SK-N-MC (cell line): ENCODE measurements around the gene DDX47.

ENCODE experiments used
- EZH2 ChIP-seq: fragments of 200-600 bp; sonication (generic); IDR thresholded peaks from one replicate; pipeline ENCODE4 v1.6.1; 2017; ENCODE audit warnings: antibody characterized with exemption
- FOXP2 ChIP-seq: optimal IDR thresholded peaks from 2 replicates; pipeline ENCODE3; 2011; ENCODE audit warnings: mild to moderate bottlenecking, moderate library complexity; ENCODE audit not compliant: insufficient read depth; ENCODE audit errors: extremely low read length, control extremely low read depth
- POLR2AphosphoS5 ChIP-seq: IDR thresholded peaks from 2 replicates; pipeline ENCODE4 v1.6.1; 2012; ENCODE audit warnings: mild to moderate bottlenecking, low read depth, low read length, borderline replicate concordance

- no peak for TF ChIP-seq EZH2
- no peak for TF ChIP-seq FOXP2
- TF ChIP-seq POLR2AphosphoS5: no peak
These were observed 23.4 kb downstream of the DDX47 start for GRCh38 chr12:12836571-12836970.
